SU-DHL-6 (cell line): Measurements from ENCODE around the gene KLRC3.
"Not testable (repeated sequence)": the region's sequence is repeated elsewhere in the genome, so short reads cannot be mapped to it uniquely, and the experiment has no call there.

ENCODE experiments used
- EZH2phosphoT487 ChIP-seq: fragments of 200-600 bp; sonication (generic), shearing (Covaris generic); conservative IDR thresholded peaks from 2 replicates; pipeline ENCODE4 v1.6.1; 2018; ENCODE audit warnings: mild to moderate bottlenecking, antibody characterized with exemption, low read length, moderate library complexity, mixed read lengths
- TF ChIP-seq, protein P1 (sequence below): fragments of 200-600 bp; sonication (generic); IDR thresholded peaks from one replicate; pipeline ENCODE4 v1.5.1; 2017; ENCODE audit warnings: antibody characterized with exemption, mild to moderate bottlenecking, low read length, moderate library complexity; ENCODE audit not compliant: insufficient read depth, poor library complexity, severe bottlenecking

- TF ChIP-seq, protein P1, sequence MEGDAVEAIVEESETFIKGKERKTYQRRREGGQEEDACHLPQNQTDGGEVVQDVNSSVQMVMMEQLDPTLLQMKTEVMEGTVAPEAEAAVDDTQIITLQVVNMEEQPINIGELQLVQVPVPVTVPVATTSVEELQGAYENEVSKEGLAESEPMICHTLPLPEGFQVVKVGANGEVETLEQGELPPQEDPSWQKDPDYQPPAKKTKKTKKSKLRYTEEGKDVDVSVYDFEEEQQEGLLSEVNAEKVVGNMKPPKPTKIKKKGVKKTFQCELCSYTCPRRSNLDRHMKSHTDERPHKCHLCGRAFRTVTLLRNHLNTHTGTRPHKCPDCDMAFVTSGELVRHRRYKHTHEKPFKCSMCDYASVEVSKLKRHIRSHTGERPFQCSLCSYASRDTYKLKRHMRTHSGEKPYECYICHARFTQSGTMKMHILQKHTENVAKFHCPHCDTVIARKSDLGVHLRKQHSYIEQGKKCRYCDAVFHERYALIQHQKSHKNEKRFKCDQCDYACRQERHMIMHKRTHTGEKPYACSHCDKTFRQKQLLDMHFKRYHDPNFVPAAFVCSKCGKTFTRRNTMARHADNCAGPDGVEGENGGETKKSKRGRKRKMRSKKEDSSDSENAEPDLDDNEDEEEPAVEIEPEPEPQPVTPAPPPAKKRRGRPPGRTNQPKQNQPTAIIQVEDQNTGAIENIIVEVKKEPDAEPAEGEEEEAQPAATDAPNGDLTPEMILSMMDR, result not testable (repeated sequence)
- TF ChIP-seq EZH2phosphoT487, result not testable (repeated sequence)
Observed at GRCh38 chr12:10422159-10422558, 1.8 kb upstream of the KLRC3 start.
